ENCODE data around the gene PDCD5. TPM values are rescaled to one million over a fixed set of nuclear protein-coding genes. Genes with fewer than 3 reads are reported as not detected.
"Not testable (repeated sequence)": the region's sequence is repeated elsewhere in the genome, so short reads cannot be mapped to it uniquely, and the experiment has no call there.

Gene PDCD5
- total RNA-seq: 90.0 and 105 TPM in 2 replicates

DNA sequence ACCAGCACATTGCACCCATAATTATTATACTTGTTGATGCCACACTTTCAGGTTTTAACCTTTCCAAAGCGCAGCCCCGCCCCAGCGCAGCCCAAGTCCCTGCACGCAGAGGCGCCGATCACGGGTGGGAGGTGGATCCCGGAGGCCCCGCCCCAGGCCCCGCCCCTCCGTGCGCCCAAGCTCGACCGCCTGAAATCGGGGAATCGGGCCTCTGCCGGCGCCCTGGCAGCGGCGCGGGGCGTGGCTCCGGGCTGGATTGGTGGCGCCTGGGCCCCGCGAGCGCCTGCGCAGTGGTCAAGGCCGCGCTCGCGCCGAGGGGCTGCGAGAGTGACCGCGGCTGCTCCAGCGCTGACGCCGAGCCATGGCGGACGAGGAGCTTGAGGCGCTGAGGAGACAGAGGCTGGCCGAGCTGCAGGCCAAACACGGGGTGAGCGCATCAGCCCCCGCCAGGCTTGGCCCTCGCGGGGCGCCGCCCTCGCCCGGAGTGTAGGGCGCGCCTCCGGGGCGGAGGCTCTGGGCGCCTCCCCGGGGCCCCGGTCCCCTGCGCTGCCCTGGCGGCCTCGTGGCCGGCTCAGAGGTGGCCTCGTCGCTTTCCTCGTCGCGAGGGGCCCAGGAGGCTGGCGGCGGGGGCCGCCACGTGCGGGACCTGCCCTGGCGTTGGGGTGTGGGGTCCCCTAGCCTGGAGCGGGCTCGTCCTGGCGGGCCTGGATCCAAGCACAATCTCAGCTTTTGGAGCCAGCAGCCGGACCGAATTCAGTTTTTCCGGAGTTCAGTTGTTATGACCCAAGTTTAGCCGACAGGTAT lies at the start of gene PDCD5:
Gene PDCD5 (plus strand): TSS at position 290 of the 804 bp plus-strand sequence. CDS start 72 bp downstream, at position 362.
- peak; percentile 96 for DNase-seq

- no peak for DNase-seq
These were observed 48.8 kb upstream of the PDCD5 start for GRCh38 chr19:32532233-32532632.

DNA sequence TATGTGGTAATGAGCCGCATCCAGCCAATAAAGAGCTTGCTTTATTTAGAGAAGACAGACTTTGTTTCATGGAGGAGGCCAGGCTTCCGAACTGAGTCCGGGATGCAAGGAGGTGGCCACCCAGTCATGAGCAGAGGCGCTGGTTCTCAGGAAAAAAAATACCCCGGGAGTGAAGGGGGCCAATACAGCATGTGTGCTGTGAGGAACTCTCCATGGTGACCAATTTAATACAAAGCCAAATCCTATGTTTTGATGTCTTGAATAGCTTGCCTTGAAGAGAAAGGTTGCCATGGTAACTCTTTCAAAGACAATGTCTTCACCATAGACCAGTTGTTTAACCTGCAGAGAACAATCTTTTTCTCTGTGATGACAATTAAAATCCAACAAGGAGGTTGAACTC lies 43.4 kb upstream of the PDCD5 start:
- DNase-seq: no peak

GRCh38 chr19:32539240-32539916 lies 41.6 kb upstream of the PDCD5 start:
- no peak for DNase-seq

GRCh38 chr19:32540621-32541020 lies 40.4 kb upstream of the PDCD5 start:
- no peak for DNase-seq

GRCh38 chr19:32541376-32541775 lies 39.6 kb upstream of the PDCD5 start:
- not testable (repeated sequence) for DNase-seq

GRCh38 chr19:32542477-32543108 lies 38.4 kb upstream of the PDCD5 start:
- no peak for DNase-seq

DNA sequence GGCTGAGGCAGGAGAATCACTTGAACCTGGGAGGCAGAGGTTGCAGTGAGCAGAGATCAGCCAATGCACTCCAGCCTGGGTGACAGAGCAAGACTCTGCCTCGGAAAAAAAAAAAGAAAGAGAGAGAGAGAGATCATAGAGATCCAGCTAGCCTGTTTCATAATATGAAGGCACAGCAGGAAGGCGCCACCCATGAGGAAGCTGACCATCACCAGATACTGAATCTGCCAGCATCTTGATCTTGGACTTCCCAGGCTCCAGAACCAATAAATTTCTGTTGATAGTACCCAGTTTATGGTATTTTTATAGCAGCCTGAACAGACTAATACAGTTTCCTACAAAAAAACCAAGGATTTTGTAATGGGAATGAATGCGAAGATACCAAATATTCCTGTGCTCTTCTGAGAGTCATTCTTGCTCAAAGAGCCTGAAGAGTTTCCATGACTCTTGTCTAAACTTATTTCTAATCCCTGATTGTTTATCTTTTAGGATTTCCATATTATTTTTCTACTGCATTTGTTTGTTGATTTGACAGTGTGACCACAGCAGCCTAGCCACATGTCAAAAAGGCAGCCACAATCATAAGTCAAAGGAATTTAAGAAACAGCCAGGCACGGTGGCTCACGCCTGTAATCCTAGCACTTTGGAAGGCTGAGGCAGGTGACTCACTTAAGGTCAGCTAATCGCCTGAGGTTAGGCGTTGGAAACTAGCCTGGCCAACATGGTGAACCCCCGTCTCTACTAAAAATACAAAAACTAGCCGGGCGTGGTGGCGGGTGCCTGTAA lies 37.7 kb upstream of the PDCD5 start:
- DNase-seq: no peak

DNA sequence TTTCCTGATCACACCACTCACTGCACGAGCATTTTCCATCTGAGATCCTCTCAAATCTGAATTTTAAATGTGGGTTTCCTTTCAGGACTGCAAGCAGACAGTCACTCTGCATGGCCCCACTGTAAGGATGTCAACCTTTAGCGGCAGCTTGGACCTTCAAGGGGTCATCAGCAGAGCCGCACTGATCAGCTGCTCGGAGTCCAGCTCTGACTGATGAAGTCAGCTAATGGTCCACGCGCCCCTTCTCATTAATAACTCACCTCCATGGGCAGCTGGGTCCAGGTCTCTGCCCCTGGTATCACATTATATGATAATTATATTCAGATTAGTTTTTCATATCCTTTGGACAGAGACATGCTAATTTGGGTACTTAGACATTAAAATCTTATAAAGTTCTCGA lies 36.1 kb upstream of the PDCD5 start:
- no peak for DNase-seq

DNA sequence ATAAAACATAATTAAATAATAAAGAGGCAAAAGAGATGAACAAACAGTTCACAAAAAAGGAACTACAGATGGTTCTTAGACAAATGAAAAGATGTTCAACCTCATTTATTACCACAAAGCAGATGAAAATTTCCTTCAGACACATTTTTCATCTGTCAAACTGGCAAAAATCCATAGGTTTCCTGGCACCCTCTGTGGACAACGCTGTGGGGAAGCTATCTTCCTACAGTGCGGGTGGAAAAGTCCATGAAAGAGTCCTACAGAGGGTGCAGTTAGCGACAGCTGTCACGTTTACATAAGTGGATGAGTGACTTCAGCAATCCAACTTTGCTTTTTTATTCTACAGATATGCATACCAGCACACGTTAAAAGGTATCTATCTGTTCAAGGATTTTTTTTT lies 30.3 kb upstream of the PDCD5 start:
- DNase-seq: no peak

GRCh38 chr19:32555786-32556185 lies 25.2 kb upstream of the PDCD5 start:
- DNase-seq: no peak

DNA sequence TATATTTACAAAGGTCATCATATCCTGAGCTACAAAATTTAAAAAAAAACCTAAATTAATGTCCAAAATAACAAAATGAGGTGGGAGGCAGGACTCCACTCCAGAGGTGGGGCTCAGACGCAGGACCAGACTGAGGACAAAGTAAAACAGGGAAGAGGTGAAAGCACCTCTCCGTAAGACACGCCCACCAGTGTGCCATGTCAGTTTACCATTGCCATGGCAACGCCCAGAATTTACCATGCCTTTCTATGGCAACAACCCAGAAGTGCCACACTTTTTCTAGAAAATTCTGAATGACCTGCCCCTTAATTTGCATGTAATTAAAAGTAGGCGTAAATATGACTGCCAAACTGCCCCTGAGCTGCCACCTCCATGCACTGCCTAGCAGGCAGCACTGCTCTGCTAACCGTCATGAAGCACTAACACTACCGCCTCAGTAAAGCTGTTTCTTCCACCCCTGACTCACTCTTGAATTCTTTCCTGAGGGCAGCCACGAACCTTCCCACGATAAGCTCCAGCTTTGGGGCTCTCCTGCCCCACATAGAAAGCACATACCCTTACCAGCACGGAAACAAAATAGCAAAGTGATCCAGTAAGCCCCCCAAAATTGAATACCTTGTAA lies 22.3 kb upstream of the PDCD5 start:
- DNase-seq: no peak

- no peak for DNase-seq
These were observed 17.2 kb upstream of the PDCD5 start for GRCh38 chr19:32563761-32564160.

DNA sequence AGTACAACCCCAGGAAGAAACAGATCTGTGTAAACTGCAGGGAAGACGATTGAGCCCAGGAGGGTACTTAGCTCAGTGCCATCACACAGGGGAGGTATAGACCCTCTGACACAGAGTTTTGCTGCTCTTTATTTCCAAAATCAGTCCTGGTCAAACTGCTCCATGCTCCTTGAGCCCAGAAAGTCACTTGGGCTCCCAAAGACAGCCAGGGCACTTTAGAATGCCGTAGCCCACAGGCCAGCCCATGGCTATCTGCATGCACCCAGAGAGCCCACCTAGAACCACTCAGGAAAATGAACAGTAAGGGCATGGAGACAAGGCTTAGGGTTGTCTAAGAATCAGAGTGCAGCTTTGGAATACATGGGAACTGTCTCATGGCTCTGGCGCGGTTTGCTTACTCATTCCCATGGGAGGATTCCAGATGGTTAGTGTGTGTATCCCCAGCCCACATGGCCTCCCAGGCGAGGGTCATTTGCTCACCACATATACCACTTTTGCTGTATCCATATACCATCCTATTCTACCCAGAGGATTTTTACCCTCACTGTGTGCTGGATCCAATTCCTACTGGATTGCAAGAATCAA lies 14.7 kb upstream of the PDCD5 start:
- DNase-seq: no peak

DNA sequence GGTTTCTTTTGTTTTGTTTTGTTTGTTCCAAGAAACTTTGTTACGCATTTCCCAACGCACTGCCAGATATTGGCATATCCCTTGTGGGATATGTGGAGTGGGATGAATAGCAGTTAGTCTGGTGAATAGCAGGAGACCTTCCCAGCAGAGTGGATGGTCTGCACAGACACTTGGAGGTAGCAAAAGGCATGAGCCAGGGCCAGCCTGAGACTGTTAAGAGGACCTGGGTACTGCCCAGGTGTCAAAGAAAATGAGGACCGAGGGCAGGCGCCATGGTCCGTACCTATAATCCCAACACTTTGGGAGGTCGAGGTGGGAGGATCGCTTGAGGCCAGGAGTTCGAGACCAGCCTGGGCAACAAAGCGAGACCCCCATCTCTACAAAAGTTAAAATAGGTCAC lies 13.5 kb upstream of the PDCD5 start:
- no peak for DNase-seq

GRCh38 chr19:32570081-32570785 lies 10.8 kb upstream of the PDCD5 start:
- DNase-seq: peak; percentile 72

DNA sequence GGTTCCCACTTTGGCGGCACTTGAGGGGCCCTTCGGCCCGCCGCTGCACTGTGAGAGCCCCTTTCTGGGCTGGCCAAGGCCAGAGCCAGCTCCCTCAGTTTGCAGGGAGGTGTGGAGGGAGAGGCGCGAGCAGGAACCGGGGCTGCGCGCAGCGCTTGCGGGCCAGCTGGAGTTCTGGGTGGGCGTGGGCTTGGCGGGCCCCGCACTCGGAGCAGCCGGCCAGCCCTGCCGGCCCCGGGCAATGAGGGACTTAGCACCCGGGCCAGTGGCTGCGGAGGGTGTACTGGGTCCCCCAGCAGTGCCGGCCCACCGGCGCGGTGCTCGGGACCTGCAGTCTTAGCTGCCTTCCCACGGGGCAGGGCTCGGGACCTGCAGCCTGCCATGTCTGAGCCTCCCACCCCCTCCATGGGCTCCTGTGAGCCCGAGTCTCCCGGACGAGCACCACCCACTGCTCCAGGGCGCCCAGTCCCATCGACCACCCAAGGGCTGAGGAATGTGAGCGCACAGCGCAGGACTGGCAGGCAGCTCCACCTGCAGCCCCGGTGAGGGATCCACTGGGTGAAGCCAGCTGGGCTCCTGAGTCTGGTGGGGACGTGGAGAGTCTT lies 9.4 kb upstream of the PDCD5 start:
- DNase-seq: not testable (repeated sequence)

DNA sequence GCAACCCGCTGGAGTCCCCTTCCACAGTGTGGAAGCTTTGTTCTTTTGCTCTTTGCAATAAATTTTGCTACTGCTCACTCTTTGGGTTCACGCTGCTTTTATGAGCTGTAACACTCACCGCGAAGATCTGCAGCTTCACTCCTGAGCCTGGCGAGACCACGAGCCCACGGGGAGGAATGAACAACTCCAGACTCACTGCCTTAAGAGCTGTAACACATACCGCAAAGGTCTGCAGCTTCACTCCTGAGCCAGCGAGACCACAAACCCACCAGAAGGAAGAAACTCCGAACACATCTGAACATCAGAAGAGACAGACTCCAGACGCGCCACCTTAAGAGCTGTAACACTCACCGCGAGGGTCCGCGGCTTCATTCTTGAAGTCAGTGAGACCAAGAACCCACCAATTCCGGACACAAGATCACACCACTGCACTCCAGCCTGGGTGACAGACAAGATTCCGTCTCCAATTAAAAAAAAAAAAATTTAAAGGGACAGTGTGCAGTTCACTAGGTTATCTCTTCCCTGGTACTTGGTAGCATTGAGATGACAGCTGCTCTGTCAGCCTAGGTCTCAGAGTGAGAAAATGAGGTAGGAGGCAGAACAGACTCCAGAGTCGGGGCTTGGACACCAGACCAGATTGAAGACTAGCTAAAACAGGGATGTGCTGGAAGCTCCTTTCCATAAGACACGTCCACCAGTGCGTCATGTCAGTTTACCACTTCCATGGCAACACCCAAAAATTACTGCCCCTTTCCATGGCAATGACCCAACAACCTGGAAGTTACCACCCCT lies 8.1 kb upstream of the PDCD5 start:
- not testable (repeated sequence) for DNase-seq

DNA sequence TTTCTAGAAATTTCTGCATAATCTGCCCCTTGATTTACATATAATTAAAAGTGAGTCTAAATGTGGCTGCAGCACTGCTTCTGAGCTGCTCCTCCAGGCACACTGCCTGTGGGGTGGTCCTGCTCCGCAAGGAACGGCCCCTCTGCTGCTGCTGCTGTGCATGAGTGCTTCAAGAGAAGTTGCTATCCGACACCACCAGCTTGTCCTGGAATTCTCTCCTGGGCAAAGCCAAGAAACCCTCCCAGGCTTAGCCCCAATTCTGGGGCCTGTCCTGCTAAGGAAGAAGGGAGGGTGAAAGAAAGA lies 7.5 kb upstream of the PDCD5 start:
- DNase-seq: no peak

- DNase-seq: no peak
These were observed 4.2 kb upstream of the PDCD5 start for GRCh38 chr19:32576790-32577189.

All from dermis blood vessel endothelial cell (primary cell).